VCaP (cell line): ENCODE results near the gene KRT31.
"Not testable (repeated sequence)": the region's sequence is repeated elsewhere in the genome, so short reads cannot be mapped to it uniquely, and the experiment has no call there.

Source experiments
- H3K27ac ChIP-seq: fragments of 450-650 bp; 2 replicates; pipeline ENCODE4 v1.5.1; 2017
- TF ChIP-seq, protein P1 (sequence below): fragments of 450-650 bp; conservative IDR thresholded peaks from 2 replicates; pipeline ENCODE4 v1.5.1; 2017; ENCODE audit warnings: mild to moderate bottlenecking, moderate library complexity

KRT31 gene

DNA sequence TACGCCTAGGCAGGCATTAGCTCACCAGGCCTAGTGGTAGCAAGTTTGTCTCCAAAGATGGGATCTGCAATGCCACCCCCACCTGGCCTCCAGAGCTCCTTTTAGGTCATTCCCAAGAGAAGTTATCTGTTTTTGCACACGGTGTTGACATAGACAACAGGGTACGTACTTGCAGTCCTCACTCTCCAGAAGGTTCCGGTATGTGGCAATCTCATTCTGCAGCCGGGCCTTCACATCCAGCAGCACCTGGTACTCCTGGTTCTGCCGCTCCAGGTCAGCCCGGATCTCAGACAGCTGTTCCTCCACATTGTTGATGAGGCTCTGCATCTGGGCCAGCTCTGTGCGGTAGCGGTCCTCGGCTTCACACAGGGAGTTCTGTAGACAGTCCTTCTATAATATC, 9.8 kb upstream of the KRT31 start:
- TF ChIP-seq, protein P1, sequence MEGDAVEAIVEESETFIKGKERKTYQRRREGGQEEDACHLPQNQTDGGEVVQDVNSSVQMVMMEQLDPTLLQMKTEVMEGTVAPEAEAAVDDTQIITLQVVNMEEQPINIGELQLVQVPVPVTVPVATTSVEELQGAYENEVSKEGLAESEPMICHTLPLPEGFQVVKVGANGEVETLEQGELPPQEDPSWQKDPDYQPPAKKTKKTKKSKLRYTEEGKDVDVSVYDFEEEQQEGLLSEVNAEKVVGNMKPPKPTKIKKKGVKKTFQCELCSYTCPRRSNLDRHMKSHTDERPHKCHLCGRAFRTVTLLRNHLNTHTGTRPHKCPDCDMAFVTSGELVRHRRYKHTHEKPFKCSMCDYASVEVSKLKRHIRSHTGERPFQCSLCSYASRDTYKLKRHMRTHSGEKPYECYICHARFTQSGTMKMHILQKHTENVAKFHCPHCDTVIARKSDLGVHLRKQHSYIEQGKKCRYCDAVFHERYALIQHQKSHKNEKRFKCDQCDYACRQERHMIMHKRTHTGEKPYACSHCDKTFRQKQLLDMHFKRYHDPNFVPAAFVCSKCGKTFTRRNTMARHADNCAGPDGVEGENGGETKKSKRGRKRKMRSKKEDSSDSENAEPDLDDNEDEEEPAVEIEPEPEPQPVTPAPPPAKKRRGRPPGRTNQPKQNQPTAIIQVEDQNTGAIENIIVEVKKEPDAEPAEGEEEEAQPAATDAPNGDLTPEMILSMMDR = no peak
- no peak overlapping the region for H3K27ac ChIP-seq

DNA sequence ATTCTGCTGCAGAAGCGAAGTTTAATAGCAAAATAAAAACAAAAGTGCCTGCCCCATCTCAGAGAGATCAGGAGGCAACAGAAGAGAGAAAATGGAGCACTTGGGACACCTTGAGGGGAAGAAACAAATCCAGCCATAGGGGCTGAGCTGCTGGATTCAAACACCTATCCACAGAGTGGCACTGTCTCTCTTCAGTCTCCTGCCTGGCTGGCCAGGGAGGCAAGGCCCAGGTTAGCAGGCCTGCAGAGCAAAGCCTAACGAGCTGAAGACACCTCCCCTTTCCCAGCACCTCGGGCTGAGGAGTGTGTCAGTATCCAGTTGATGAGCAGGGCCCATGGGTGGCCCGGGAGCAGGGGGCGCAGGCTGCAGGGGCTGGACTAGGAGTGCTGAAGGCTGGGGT, 8.8 kb upstream of the KRT31 start:
- H3K27ac ChIP-seq = no peak overlapping the region
- TF ChIP-seq, protein P1 = no peak; the same call in 1 of the 2 replicates

DNA sequence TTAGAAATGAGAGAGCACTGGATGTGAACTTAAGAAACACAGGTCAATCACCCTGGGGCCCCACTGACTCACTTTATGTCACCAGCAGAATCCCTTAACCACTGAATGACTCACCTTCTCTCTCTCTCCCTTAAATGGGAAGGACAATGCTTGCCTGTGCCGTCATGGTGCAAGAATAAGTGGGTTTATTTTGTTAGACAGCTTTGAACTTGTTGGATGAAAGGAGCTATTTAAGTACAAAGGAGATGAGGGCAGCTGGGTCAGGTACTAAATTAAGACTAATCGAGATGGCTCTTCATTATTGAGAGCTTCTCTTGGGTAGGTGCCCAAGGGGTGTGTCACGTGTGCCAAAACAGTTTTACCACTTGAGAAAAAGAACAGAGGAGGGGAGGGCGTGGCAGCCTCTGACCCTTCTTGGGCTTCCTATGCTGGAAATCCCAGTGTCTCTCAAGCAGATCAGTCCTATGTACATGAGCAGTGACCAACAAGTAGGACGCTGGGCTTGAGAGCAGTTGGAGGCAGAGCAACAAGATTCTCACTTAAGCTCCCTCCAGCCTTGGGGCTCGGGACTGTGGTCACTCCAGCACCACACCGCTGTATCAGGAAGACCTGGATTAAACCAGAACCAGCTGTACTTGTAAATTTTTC, 6.7 kb upstream of the KRT31 start:
- no peak overlapping the region for H3K27ac ChIP-seq
- TF ChIP-seq, protein P1 = no peak

DNA sequence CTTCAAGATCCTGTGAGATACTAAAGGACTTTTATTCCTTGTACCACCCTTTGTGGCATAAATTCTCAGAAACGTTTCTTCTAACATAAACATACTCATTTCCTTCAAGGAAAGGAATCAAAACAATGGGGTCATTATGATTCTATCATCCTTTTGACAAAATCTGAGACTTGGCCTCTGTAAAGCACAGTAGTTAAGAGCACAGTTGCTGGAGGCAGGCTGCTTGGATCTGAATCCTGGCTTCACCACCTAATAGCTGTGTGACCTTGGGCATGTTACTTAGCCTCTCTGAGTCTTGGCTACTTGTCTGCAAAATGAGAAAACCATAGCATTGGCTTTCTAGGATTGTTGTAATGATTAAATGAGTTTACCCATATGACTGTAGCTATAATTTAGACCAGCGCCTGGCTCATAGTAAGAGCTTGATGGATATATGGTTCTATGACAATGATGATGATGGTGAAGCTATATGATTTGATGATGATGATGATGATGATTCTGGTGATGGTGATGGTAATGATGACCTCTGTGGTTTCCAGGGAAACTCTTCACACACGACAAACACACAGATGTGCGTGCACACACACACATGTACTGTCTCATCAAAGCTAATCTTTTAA, 6.1 kb upstream of the KRT31 start:
- no peak overlapping the region for H3K27ac ChIP-seq
- TF ChIP-seq, protein P1 = no peak

DNA sequence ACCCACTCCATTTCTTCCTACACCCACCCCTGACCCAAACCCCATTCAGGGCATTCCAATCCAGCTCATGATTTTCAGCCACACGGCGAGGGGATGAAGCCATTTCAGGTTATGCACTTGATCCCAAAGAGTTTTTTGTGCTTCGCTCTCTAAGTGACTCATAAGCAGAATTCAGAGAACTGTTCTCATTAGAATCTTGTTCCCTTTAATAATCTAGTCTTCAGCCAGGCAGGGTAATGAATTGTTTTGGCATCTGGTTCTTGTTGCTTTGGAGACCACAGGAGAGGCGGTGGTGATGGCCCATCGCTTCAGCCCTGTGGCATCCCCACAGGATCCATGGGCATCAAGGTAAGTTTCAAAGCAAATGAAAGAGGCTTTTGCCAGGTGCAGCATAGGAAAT, 4.8 kb upstream of the KRT31 start:
- no peak overlapping the region for H3K27ac ChIP-seq
- TF ChIP-seq, protein P1 = no peak

DNA sequence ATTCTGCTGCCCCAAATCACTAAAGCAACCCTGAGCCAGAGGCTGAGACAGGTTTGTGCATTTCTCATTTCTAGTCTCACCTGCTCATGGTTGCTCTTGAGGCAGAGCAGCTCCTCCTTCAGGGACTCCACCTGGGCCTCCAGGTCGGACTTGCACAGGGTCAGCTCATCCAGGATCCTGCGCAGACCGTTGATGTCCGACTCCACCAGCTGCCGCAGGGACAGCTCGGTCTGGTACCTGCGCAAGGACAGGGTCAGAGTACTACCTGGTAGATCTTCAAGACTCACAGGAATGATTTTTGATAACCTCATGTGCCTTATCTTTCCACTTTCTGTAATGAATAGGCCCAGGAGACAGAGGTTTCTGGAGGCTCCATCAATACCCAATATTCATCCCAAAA, 1.1 kb downstream of the KRT31 start:
- TF ChIP-seq, protein P1 = no peak
- no peak overlapping the region for H3K27ac ChIP-seq

DNA sequence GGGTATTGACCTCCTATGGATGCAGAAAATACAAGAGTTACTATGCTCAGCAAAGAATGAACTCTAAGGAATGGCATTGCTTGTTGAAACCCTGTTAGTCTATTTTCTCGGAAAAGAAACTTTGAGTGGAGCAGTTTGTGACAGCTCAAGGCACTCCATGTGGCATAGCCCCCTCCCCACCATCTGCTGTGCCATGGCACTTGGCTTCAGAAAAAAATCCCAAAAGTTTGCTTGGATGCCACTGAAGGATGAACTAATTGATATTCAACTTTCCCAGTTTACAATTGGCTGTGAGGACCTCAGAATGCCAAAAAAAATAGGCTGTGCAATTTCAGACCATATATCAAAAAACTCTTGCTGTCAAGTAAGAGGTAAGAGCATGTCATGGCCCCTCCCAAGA, 1.8 kb downstream of the KRT31 start:
- TF ChIP-seq, protein P1 = no peak
- H3K27ac ChIP-seq = no peak overlapping the region

DNA sequence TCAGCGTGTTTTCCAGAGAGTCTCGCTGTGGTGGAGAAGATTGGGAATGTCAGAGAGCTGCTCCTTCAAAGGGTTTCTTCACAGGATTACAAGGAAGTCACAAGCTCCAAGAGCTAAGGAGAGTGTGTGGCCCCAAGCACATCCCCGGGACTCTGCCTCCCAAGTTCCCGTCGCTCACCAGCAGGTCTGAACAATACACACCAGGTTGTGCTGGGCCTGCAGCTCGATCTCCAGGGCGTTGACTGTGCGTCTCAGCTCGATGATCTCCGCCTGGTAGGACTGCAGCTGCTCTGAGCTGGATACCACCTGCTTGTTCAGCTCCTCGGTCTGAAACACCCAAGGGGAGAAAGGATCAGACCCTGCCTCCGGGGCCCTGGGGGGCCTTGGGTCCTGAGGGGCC, 2.4 kb downstream of the KRT31 start:
- H3K27ac ChIP-seq = not testable (repeated sequence)
